ENCODE results near the gene ZNF365. TPM values are rescaled to one million over a fixed set of nuclear protein-coding genes. Genes with fewer than 3 reads are reported as not detected.
A peak's percentile ranks its signal among the peaks of the same experiment; 100 is the strongest.

Gene ZNF365
- total and polyA plus RNA-seq, 2 of the 8 experiments (the other 6 are each of a cell fraction or from before 2014, with no cell fraction given) = 0.41 to 0.43 TPM

- H3K9me3 ChIP-seq (ENCODE audit: insufficient read depth in 2 of 2, low read depth in 1 of 2, low read length in 1 of 2) = no peaks in the 10 kb centered on the region
- no peaks in the 10 kb centered on the region for H3K79me1 ChIP-seq (ENCODE audit: low read depth, low read length)
- CTCF ChIA-PET (ENCODE audit: partially characterized antibody) = interaction anchor here (0.8 kb wide), 1 partner anchor 50 kb away, joined by 3 read pairs; no protein-coding TSS in a partner anchor
- no peaks in the 10 kb centered on the region for H3K36me3 ChIP-seq (ENCODE audit: control insufficient read depth in 2 of 4, insufficient read depth in 4 of 4, low read length in 3 of 4)
- no peaks in the 10 kb centered on the region for H3K27me3 ChIP-seq (replicated peaks in 1 of 4; ENCODE audit: control insufficient read depth in 3 of 4, extremely low read depth in 1 of 4, insufficient read depth in 3 of 4, low read length in 3 of 4)
- TF ChIP-seq RNF2 (IDR thresholded peaks at IDR 0.05; ENCODE audit: borderline replicate concordance, low read depth, low read length, missing control alignments, poor library complexity, severe bottlenecking) (no peak), SUZ12 (IDR thresholded peaks at IDR 0.05; ENCODE audit: low read length) (no peak), POLR2AphosphoS5 (IDR thresholded peaks at IDR 0.05; ENCODE audit: low read depth, low read length) (no peak), TCF12 (IDR thresholded peaks at IDR 0.05; ENCODE audit: low read depth, low read length) (no peak), SP2 (IDR thresholded peaks at IDR 0.05; ENCODE audit: low read length) (no peak), SRF (IDR thresholded peaks at IDR 0.05; ENCODE audit: low read depth, low read length) (0 out of 2 replicates have a peak, but pooled peaks have one; percentile 28), NRF1 (IDR thresholded peaks at IDR 0.05; ENCODE audit: low read depth, low read length) (no peak), NANOG (IDR thresholded peaks at IDR 0.05; ENCODE audit: insufficient read depth, low read depth, low read length, poor library complexity, severe bottlenecking) (no peak)
- 81% methylated on average over 3 of the region's 3 CpGs; no CpG with 5 or more reads in 1 of the 2 experiments for WGBS, 2 experiments (ENCODE audit: extremely low coverage in 1 of 2, insufficient coverage in 1 of 2, insufficient read length in 1 of 2, insufficient replicate concordance in 2 of 2, low coverage in 1 of 2, low lambda C conversion rate in 2 of 2, missing lambda C conversion rate in 1 of 2)
- FAIRE-seq = no peak
- no peak overlapping the region for H2BK12ac ChIP-seq (ENCODE audit: low read depth, low read length)
- no peaks in the 10 kb centered on the region for H3K23me2 ChIP-seq (ENCODE audit: low read depth, low read length)
- no peak overlapping the region for H2AFZ ChIP-seq (ENCODE audit: low read length)
- no peak overlapping the region for H2BK120ac ChIP-seq (replicated peaks; ENCODE audit: low read depth, low read length)
- no peak overlapping the region for H3K9ac ChIP-seq (replicated peaks in 1 of 4; ENCODE audit: extremely low read depth in 1 of 4, low read depth in 3 of 4, low read length in 3 of 4)
- no peak overlapping the region for H2BK20ac ChIP-seq (ENCODE audit: low read length)
- no peak overlapping the region for H3K23ac ChIP-seq (ENCODE audit: insufficient read length)
- peaks cover 0 to 5% (median under 1%) of the 10 kb centered on the region in 4 experiments; a peak in 2 of 7 replicates for H3K4me1 ChIP-seq (replicated peaks in 1 of 4; ENCODE audit: control insufficient read depth in 3 of 4, insufficient read depth in 4 of 4, low read length in 3 of 4)
- H3K4me3 ChIP-seq (ENCODE audit: extremely low read depth in 1 of 4, insufficient read depth in 2 of 4, low read depth in 3 of 4, low read length in 4 of 4) = no peak overlapping the region
- H2BK5ac ChIP-seq (ENCODE audit: low read depth, low read length) = no peak overlapping the region
- no peak overlapping the region for H4K5ac ChIP-seq (ENCODE audit: insufficient read length, low read depth, low read length)
- no peak overlapping the region for H3K56ac ChIP-seq (replicated peaks; ENCODE audit: insufficient read length, low read depth, low read length)
- no peak overlapping the region for H4K8ac ChIP-seq (ENCODE audit: extremely low read depth, insufficient read depth, low read length)
- H4K91ac ChIP-seq (replicated peaks; ENCODE audit: insufficient read length, low read length) = no peak overlapping the region
- H2BK15ac ChIP-seq (ENCODE audit: low read length) = no peak overlapping the region
- no peak for DNase-seq (ENCODE audit: low read depth in 1 of 2, low spot score in 2 of 2)
- no peak overlapping the region for H3K27ac ChIP-seq (ENCODE audit: low read depth, low read length)
- H3K18ac ChIP-seq (ENCODE audit: extremely low read depth, low read length) = no peak overlapping the region
- POLR2A ChIA-PET (ENCODE audit: partially characterized antibody) = no interaction called here
- no peak overlapping the region for H3K4me2 ChIP-seq (ENCODE audit: insufficient read depth in 1 of 2, low read depth in 2 of 2, low read length in 2 of 2)
- H4K20me1 ChIP-seq (replicated peaks in 1 of 2; ENCODE audit: control insufficient read depth in 1 of 2, insufficient read depth in 2 of 2, low read length in 2 of 2) = no peaks in the 10 kb centered on the region
- no peak overlapping the region for H3K4ac ChIP-seq (replicated peaks; ENCODE audit: insufficient read length, low read depth, low read length)
- H2AK5ac ChIP-seq (ENCODE audit: low read depth, low read length) = no peak overlapping the region
- H3K14ac ChIP-seq (ENCODE audit: insufficient read length) = no peak overlapping the region
- H3K79me2 ChIP-seq (ENCODE audit: control insufficient read depth in 1 of 2, insufficient read depth in 2 of 2, low read length in 2 of 2) = no peaks in the 10 kb centered on the region
These were observed 67.8 kb downstream of the ZNF365 start for GRCh38 chr10:62442006-62442405.

Data from H1 (cell line).